GM19193 (cell line): Measurements from ENCODE around the gene IL22.

Source experiments
- POLR2A ChIP-seq: IDR thresholded peaks from 4 replicates; pipeline ENCODE4 v1.6.1; 2011; ENCODE audit not compliant: insufficient read depth, insufficient read length; ENCODE audit errors: extremely low read depth

The IL22 gene

GRCh38 chr12:68224613-68225285 lies 28.7 kb downstream of the IL22 start:
- TF ChIP-seq POLR2A = no peak

- TF ChIP-seq POLR2A = no peak
Observed at GRCh38 chr12:68223067-68223747, 30.2 kb downstream of the IL22 start.

- TF ChIP-seq POLR2A = no peak
Observed at GRCh38 chr12:68222326-68222725, 31.1 kb downstream of the IL22 start.

- no peak for TF ChIP-seq POLR2A
Observed at GRCh38 chr12:68221497-68221896, 31.9 kb downstream of the IL22 start.

- TF ChIP-seq POLR2A = no peak
Observed at GRCh38 chr12:68210875-68211274, 42.5 kb downstream of the IL22 start.

- no peak for TF ChIP-seq POLR2A
Observed at GRCh38 chr12:68207276-68207675, 46.1 kb downstream of the IL22 start.

- TF ChIP-seq POLR2A = no peak
Observed at GRCh38 chr12:68206446-68206845, 47.0 kb downstream of the IL22 start.

- TF ChIP-seq POLR2A = no peak
Observed at GRCh38 chr12:68203460-68203875, 49.9 kb downstream of the IL22 start.

GRCh38 chr12:68200854-68201253 lies 52.5 kb downstream of the IL22 start:
- TF ChIP-seq POLR2A = no peak

GRCh38 chr12:68199127-68199526 lies 54.3 kb downstream of the IL22 start:
- no peak for TF ChIP-seq POLR2A

GRCh38 chr12:68198507-68199086 lies 54.8 kb downstream of the IL22 start:
- TF ChIP-seq POLR2A = no peak
